GM12878 (cell line): Measurements from ENCODE around the gene IFNA4. TPM values are rescaled to one million over a fixed set of nuclear protein-coding genes. Genes with fewer than 3 reads are reported as not detected.
A peak's percentile ranks its signal among the peaks of the same experiment; 100 is the strongest.

Experiments used
- BHLHE40 ChIP-seq, 2 experiments: fragments of 450-650 bp in 1 of 2; IDR thresholded peaks; 2 replicates each; pipeline ENCODE4 v1.6.1; 2011 to 2017; ENCODE audit warnings: low read depth in 2 of 2, borderline replicate concordance in 1 of 2, improper control_type of control experiment in 1 of 2, low read length in 1 of 2, mild to moderate bottlenecking in 1 of 2
- BMI1 ChIP-seq: fragments of 450-650 bp; IDR thresholded peaks from 2 replicates; pipeline ENCODE4 v1.6.1; 2016; ENCODE audit warnings: mild to moderate bottlenecking, moderate library complexity, borderline replicate concordance
- EGR1 ChIP-seq, 2 experiments: IDR thresholded peaks; 1 replicate in 1 of 2; 2 replicates in 1 of 2; pipeline ENCODE4 v1.6.1; 2011 to 2012; ENCODE audit warnings: low read depth in 2 of 2, low read length in 2 of 2, borderline replicate concordance in 1 of 2, mild to moderate bottlenecking in 1 of 2, moderate library complexity in 1 of 2
- ESRRA ChIP-seq: IDR thresholded peaks from 2 replicates; pipeline ENCODE4 v1.6.1; 2012; ENCODE audit warnings: mild to moderate bottlenecking, low read length, improper control_type of control experiment
- EZH2 ChIP-seq: IDR thresholded peaks from 2 replicates; pipeline ENCODE4 v1.6.1; 2012; ENCODE audit warnings: low read depth, mild to moderate bottlenecking, control low read depth, inconsistent platforms, low read length, borderline replicate concordance; ENCODE audit not compliant: control insufficient read depth
- HDAC2 ChIP-seq: fragments of 200-600 bp; sonication (generic); IDR thresholded peaks from 2 replicates; pipeline ENCODE4 v1.6.1; 2017
- IKZF1 ChIP-seq: fragments of 450-650 bp; conservative IDR thresholded peaks from 2 replicates; pipeline ENCODE4 v1.6.1; 2017; ENCODE audit warnings: antibody characterized with exemption, mild to moderate bottlenecking
- IRF4 ChIP-seq: IDR thresholded peaks from 2 replicates; pipeline ENCODE4 v1.6.1; 2011; ENCODE audit warnings: low read depth, low read length
- KDM1A ChIP-seq: fragments of 200-600 bp; sonication (generic); IDR thresholded peaks from 2 replicates; pipeline ENCODE4 v1.6.1; 2016; ENCODE audit warnings: borderline replicate concordance
- MTA3 ChIP-seq: IDR thresholded peaks from 2 replicates; pipeline ENCODE4 v1.6.1; 2012; ENCODE audit warnings: low read length, inconsistent platforms, borderline replicate concordance
- MYC ChIP-seq: IDR thresholded peaks from 2 replicates; pipeline ENCODE4 v1.6.1; 2011; ENCODE audit warnings: mild to moderate bottlenecking, low read length, moderate library complexity, inconsistent platforms; ENCODE audit not compliant: insufficient read depth, insufficient replicate concordance, insufficient read length, severe bottlenecking
- NR2F1 ChIP-seq: fragments of 450-650 bp; conservative IDR thresholded peaks from 2 replicates; pipeline ENCODE4 v1.6.1; 2017; ENCODE audit warnings: mild to moderate bottlenecking
- POLR2AphosphoS2 ChIP-seq: IDR thresholded peaks from 2 replicates; pipeline ENCODE4 v1.6.1; 2011; ENCODE audit warnings: low read depth, mild to moderate bottlenecking, low read length, improper control_type of control experiment, moderate library complexity
- RFX5 ChIP-seq: IDR thresholded peaks from 2 replicates; pipeline ENCODE4 v1.6.1; 2011; ENCODE audit warnings: low read depth, low read length, improper control_type of control experiment
- STAT3 ChIP-seq: IDR thresholded peaks from 2 replicates; pipeline ENCODE4 v1.6.1; 2011; ENCODE audit warnings: low read depth, low read length, improper control_type of control experiment
- TBL1XR1 ChIP-seq: IDR thresholded peaks from 2 replicates; pipeline ENCODE4 v1.6.1; 2012; ENCODE audit warnings: low read depth, low read length, improper control_type of control experiment
- YY1 ChIP-seq: IDR thresholded peaks from 2 replicates; pipeline ENCODE4 v1.6.1; 2011; ENCODE audit warnings: low read depth, mild to moderate bottlenecking, low read length
- ZBED1 ChIP-seq: IDR thresholded peaks from 2 replicates; pipeline ENCODE4 v1.6.1; 2016; ENCODE audit warnings: borderline replicate concordance
- ZNF622 ChIP-seq: fragments of 450-650 bp; IDR thresholded peaks from 2 replicates; pipeline ENCODE4 v1.6.1; 2017; ENCODE audit warnings: mild to moderate bottlenecking, inconsistent platforms
- ZSCAN29 ChIP-seq: fragments of 450-650 bp; IDR thresholded peaks from 2 replicates; pipeline ENCODE4 v1.6.1; 2017; ENCODE audit warnings: mild to moderate bottlenecking, moderate library complexity
- polyA plus RNA-seq, 11 experiments: library from polyadenylated mRNA; depleted of rRNA in 4 of 11; unstranded in 6 of 11; stranded (reverse) in 5 of 11; fragments of >200 nt; fragmentation: Nextera tagmentation in 4 of 11; fragmentation: Illumina TruSeq in 1 of 11; extraction: Ambion mirVana in 4 of 11; extraction: Trizol in 1 of 11; gene quantifications; 1 replicate in 1 of 11; 2 replicates in 10 of 11; pipeline versions ENCODE4 v1.2.1 to v1.2.3, GENCODE V29; 2011 to 2016; ENCODE audit warnings: inconsistent platforms in 2 of 11, missing spikeins in 2 of 11, low read depth in 1 of 11
- total RNA-seq, 4 experiments: library from RNA; depleted of rRNA in 3 of 4; stranded (reverse); fragments of >200 nt in 3 of 4; fragmentation: Illumina TruSeq in 1 of 4; extraction: Trizol in 1 of 4; gene quantifications; 2 replicates each; pipeline versions ENCODE4 v1.2.1 to v1.2.3, GENCODE V29; 2013 to 2021
- TF ChIP-seq, protein P1 (sequence below): IDR thresholded peaks from 2 replicates; pipeline ENCODE4 v1.6.1; 2012; ENCODE audit warnings: mild to moderate bottlenecking, low read depth, low read length
- TF ChIP-seq, protein P2 (sequence below): fragments of 450-650 bp; IDR thresholded peaks from 2 replicates; pipeline ENCODE4 v1.6.1; 2014; ENCODE audit warnings: mild to moderate bottlenecking
- TF ChIP-seq, protein P3 (sequence below): IDR thresholded peaks from 2 replicates; pipeline ENCODE4 v1.6.1; 2012; ENCODE audit warnings: improper control_type of control experiment, low read depth, low read length; ENCODE audit not compliant: insufficient replicate concordance

Gene IFNA4
- total and polyA plus RNA-seq, 10 of the 15 experiments (the other 5 are each of a cell fraction or from before 2014, with no cell fraction given): not detected

DNA sequence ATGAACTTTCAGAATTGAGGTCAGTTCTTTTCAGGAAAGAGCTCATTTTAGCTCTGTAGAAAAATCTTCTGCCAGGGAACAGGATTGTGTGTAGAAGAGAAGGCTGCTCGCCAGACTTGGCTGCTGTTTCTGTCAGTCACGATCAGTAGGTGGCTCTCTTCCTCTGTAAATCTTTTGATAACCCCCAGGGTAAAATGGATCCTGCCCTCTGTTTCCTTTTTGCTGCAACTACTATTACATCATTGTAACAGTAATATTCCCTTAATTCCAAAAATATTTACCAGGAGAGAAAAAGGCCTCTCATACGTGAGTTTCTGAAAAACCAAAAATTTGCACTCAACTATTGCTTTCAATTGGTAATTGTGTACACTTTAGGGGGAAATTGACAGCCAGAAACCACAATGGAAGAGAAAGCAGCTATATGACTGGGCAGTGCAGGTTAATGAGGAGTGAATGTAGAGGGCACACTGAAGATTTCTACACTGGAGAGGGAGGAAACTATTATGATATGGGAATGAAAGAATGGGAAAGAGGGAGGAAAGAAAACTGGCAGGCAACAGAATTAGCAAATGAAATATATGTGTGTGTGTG lies 33.3 kb downstream of the IFNA4 start (continued):
- TF ChIP-seq, protein P1, sequence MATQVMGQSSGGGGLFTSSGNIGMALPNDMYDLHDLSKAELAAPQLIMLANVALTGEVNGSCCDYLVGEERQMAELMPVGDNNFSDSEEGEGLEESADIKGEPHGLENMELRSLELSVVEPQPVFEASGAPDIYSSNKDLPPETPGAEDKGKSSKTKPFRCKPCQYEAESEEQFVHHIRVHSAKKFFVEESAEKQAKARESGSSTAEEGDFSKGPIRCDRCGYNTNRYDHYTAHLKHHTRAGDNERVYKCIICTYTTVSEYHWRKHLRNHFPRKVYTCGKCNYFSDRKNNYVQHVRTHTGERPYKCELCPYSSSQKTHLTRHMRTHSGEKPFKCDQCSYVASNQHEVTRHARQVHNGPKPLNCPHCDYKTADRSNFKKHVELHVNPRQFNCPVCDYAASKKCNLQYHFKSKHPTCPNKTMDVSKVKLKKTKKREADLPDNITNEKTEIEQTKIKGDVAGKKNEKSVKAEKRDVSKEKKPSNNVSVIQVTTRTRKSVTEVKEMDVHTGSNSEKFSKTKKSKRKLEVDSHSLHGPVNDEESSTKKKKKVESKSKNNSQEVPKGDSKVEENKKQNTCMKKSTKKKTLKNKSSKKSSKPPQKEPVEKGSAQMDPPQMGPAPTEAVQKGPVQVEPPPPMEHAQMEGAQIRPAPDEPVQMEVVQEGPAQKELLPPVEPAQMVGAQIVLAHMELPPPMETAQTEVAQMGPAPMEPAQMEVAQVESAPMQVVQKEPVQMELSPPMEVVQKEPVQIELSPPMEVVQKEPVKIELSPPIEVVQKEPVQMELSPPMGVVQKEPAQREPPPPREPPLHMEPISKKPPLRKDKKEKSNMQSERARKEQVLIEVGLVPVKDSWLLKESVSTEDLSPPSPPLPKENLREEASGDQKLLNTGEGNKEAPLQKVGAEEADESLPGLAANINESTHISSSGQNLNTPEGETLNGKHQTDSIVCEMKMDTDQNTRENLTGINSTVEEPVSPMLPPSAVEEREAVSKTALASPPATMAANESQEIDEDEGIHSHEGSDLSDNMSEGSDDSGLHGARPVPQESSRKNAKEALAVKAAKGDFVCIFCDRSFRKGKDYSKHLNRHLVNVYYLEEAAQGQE: no peak
- TF ChIP-seq NR2F1: no peak
- no peak for TF ChIP-seq BHLHE40 (IDR thresholded peaks at IDR 0.05; ENCODE audit: borderline replicate concordance in 1 of 2, low read depth in 2 of 2, low read length in 1 of 2)
- TF ChIP-seq BMI1: no peak
- no peak for TF ChIP-seq EGR1 (IDR thresholded peaks at IDR 0.05; ENCODE audit: borderline replicate concordance in 1 of 2, low read depth in 2 of 2, low read length in 2 of 2)
- TF ChIP-seq, protein P2, sequence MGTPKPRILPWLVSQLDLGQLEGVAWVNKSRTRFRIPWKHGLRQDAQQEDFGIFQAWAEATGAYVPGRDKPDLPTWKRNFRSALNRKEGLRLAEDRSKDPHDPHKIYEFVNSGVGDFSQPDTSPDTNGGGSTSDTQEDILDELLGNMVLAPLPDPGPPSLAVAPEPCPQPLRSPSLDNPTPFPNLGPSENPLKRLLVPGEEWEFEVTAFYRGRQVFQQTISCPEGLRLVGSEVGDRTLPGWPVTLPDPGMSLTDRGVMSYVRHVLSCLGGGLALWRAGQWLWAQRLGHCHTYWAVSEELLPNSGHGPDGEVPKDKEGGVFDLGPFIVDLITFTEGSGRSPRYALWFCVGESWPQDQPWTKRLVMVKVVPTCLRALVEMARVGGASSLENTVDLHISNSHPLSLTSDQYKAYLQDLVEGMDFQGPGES: no peak
- TF ChIP-seq EZH2: no peak
- no peak for TF ChIP-seq STAT3
- no peak for TF ChIP-seq ZBED1
- no peak for TF ChIP-seq MTA3
- TF ChIP-seq HDAC2: no peak
- no peak for TF ChIP-seq ZSCAN29
- no peak for TF ChIP-seq KDM1A
- TF ChIP-seq POLR2AphosphoS2: no peak
- TF ChIP-seq, protein P3, sequence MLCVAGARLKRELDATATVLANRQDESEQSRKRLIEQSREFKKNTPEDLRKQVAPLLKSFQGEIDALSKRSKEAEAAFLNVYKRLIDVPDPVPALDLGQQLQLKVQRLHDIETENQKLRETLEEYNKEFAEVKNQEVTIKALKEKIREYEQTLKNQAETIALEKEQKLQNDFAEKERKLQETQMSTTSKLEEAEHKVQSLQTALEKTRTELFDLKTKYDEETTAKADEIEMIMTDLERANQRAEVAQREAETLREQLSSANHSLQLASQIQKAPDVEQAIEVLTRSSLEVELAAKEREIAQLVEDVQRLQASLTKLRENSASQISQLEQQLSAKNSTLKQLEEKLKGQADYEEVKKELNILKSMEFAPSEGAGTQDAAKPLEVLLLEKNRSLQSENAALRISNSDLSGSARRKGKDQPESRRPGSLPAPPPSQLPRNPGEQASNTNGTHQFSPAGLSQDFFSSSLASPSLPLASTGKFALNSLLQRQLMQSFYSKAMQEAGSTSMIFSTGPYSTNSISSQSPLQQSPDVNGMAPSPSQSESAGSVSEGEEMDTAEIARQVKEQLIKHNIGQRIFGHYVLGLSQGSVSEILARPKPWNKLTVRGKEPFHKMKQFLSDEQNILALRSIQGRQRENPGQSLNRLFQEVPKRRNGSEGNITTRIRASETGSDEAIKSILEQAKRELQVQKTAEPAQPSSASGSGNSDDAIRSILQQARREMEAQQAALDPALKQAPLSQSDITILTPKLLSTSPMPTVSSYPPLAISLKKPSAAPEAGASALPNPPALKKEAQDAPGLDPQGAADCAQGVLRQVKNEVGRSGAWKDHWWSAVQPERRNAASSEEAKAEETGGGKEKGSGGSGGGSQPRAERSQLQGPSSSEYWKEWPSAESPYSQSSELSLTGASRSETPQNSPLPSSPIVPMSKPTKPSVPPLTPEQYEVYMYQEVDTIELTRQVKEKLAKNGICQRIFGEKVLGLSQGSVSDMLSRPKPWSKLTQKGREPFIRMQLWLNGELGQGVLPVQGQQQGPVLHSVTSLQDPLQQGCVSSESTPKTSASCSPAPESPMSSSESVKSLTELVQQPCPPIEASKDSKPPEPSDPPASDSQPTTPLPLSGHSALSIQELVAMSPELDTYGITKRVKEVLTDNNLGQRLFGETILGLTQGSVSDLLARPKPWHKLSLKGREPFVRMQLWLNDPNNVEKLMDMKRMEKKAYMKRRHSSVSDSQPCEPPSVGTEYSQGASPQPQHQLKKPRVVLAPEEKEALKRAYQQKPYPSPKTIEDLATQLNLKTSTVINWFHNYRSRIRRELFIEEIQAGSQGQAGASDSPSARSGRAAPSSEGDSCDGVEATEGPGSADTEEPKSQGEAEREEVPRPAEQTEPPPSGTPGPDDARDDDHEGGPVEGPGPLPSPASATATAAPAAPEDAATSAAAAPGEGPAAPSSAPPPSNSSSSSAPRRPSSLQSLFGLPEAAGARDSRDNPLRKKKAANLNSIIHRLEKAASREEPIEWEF: no peak
- TF ChIP-seq RFX5: no peak
- TF ChIP-seq IRF4: no peak
- peak; percentile 43; the same call in 1 of the 2 replicates for TF ChIP-seq IKZF1
- no peak for TF ChIP-seq ZNF622
- TF ChIP-seq MYC: no peak
- no peak for TF ChIP-seq TBL1XR1
- TF ChIP-seq ESRRA: no peak
- TF ChIP-seq YY1: no peak
